Smooth muscle cell of the coronary artery (primary cell): ENCODE results near the gene CTAG1A. TPM values are rescaled to one million over a fixed set of nuclear protein-coding genes. Genes with fewer than 3 reads are reported as not detected.

Experiments used
- total RNA-seq: library from RNA; depleted of rRNA; stranded (reverse); fragments of >200 nt; gene quantifications from 2 replicates; pipeline ENCODE4 v1.2.3, GENCODE V29; 2014; ENCODE audit warnings: low replicate concordance

Gene CTAG1A
- not detected in 2 replicates for total RNA-seq

GRCh38 chrX:154584585-154585183, at the start of gene CTAG1A:
Gene CTAG1A (plus strand): TSS chrX:154585133. CDS start chrX:154585207, 74 bp downstream.

DNA sequence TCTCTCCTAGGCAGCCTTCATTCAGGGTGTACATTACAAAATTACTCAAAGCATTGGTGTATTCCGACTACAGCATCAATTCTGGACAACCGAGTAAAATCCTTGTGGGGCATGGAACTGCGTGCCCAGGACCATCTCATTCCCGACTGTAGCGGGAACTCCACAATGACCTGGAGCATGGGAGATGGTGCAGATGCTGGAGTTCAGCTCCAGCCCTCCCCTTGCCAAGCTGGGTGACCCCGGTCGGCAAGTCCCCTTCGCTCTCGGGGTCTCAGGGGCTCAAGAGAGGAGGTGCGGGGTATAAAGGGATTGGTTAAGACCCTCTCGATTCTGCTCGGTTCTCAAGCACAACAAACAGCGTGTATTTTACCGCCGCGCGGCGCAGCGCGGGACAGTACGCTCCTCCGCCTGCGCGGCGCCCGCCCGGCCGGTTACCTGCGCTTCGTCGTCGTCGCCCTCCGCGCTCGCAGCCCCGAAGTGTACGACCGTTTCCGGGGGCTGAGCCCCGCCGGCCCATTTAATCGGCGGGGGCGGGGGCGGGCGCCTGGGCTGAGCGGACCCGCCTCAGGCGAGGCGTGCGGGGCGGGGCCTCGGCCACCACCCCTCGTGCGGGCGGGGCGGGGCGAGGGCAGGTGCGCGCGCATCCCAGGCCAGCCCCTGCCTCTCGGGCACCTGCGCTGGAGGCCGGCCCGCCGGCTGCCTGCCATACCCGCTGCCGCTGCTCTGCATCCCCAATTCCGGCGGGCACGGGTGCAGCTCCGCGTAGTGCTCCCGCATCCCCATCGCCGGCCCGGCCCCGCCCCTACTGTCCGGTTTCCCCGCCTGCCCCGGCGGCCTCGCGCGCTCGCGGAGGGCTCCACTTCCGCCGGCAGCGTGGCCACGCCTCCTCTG, 38.3 kb upstream of the CTAG1A start, which contains the start of gene G6PD:
Gene G6PD (minus strand): TSS at position 493 of the 891 bp plus-strand sequence. CDS start 691 bp downstream, outside the sequence.

GRCh38 chrX:154547245-154548027, 37.5 kb upstream of the CTAG1A start, which contains the start of gene IKBKG:
Gene IKBKG (plus strand): TSS chrX:154547620. CDS start chrX:154552003, 4,383 bp downstream.

GRCh38 chrX:154619182-154619581, 34.2 kb downstream of the CTAG1A start, which contains the start of gene CTAG1B:
Gene CTAG1B (minus strand): TSS chrX:154619282. CDS start chrX:154619218, 64 bp downstream.

Other genes with a start within 250 kb of the CTAG1A start
- gene FLNA, start 210.5 kb upstream of the CTAG1A start, total RNA-seq = 2,276 and 2,381 TPM in 2 replicates
- gene EMD, start 205.8 kb upstream of the CTAG1A start, total RNA-seq = 15.9 and 23.0 TPM in 2 replicates
- gene RPL10, start 186.8 kb upstream of the CTAG1A start, total RNA-seq = 1,663 and 2,613 TPM in 2 replicates
- gene DNASE1L1, start 175.9 kb upstream of the CTAG1A start, total RNA-seq = 34.3 and 98.6 TPM in 2 replicates
- gene TAFAZZIN, start 173.6 kb upstream of the CTAG1A start, total RNA-seq = 12.3 and 18.6 TPM in 2 replicates
- gene ATP6AP1, start 156.5 kb upstream of the CTAG1A start, total RNA-seq = 43.1 and 65.7 TPM in 2 replicates
- 115 and 175 TPM in 2 replicates for gene GDI1, start 148.0 kb upstream of the CTAG1A start, total RNA-seq
- 105 and 224 TPM in 2 replicates for gene FAM50A, start 141.0 kb upstream of the CTAG1A start, total RNA-seq
- gene PLXNA3, start 126.9 kb upstream of the CTAG1A start, total RNA-seq = 9.6 and 17.3 TPM in 2 replicates
- 14.9 and 16.4 TPM in 2 replicates for gene LAGE3, start 105.9 kb upstream of the CTAG1A start, total RNA-seq
- 18.7 and 42.7 TPM in 2 replicates for gene UBL4A, start 98.5 kb upstream of the CTAG1A start, total RNA-seq
- 11.6 and 12.5 TPM in 2 replicates for gene SLC10A3, start 94.5 kb upstream of the CTAG1A start, total RNA-seq
- 32.1 and 41.5 TPM in 2 replicates for gene FAM3A, start 68.9 kb upstream of the CTAG1A start, total RNA-seq
- 31.9 and 68.3 TPM in 2 replicates for gene G6PD, start 38.3 kb upstream of the CTAG1A start, total RNA-seq
- gene IKBKG, start 37.5 kb upstream of the CTAG1A start, total RNA-seq = 9.5 and 14.5 TPM in 2 replicates
- gene CTAG1B, start 34.1 kb downstream of the CTAG1A start, total RNA-seq = not detected in 2 replicates
- not detected in 2 replicates for gene CTAG2, start 68.4 kb downstream of the CTAG1A start, total RNA-seq
- 1.3 and 2.2 TPM in 2 replicates for gene GAB3, start 165.9 kb downstream of the CTAG1A start, total RNA-seq
- 37.9 and 46.5 TPM in 2 replicates for gene DKC1, start 177.7 kb downstream of the CTAG1A start, total RNA-seq
- gene MPP1, start 220.4 kb downstream of the CTAG1A start, total RNA-seq = 15.9 and 25.6 TPM in 2 replicates
- gene SMIM9, start 249.5 kb downstream of the CTAG1A start, total RNA-seq = not detected in 2 replicates